GM18526 (cell line): ENCODE results near the gene GAB2.

ENCODE experiments used
- POLR2A ChIP-seq: IDR thresholded peaks from 3 replicates; pipeline ENCODE4 v1.6.1; 2011; ENCODE audit not compliant: insufficient read length; ENCODE audit errors: extremely low read depth

Gene GAB2

GRCh38 chr11:78189174-78189724 is 228.4 kb downstream of the GAB2 start:
- TF ChIP-seq POLR2A = no peak

DNA sequence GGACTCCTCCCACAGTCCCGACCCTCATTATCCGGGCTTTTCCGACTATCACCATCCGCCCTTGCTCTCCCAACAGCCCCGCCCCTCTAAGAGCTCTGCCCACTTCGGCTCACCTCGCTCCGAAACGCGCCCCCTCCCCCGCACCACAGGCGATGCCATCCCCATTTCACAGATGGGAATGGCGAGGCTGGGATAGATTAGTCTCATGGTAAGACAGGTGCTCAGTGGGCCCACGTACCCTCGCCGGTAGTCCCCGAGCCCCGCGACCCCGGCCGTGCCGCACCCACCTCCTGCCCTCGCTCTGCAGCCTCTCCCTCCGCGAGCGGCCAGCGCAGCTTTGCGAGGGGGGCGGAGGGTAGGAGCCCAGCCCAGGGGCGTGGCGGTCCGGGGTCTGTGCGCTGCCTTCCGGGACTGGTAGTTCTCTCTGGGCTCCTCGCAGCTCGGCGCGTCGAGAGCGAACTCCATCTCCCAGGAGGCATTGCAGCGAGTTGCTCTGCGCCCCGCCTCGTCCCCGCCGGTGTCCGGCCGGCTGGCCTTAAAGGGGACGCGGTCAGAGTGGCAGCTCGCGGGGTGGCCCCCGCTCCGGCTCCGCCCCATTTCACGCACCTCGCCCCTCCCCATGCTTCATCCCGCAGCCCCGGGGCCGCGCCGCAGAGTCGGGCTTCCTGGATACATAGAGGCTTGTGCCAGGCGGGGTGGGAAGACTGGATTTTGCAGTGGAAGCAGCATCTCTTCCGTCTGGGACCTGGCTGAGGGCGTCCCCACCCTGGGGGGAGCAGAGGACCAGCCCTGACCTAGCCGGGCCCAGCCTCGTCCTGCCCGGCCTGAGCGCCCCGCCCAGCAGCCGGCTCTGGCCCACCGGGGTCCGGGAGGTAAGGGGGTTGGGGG is 229.1 kb downstream of the GAB2 start, which contains the start of the genes KCTD21 and USP35:
KCTD21 (minus strand) TSS at position 341 of the 888 bp plus-strand sequence. CDS start 14,072 bp downstream, outside the sequence.
USP35 (plus strand) TSS at position 634 of the 888 bp plus-strand sequence. CDS start 7,327 bp downstream, outside the sequence.
- TF ChIP-seq POLR2A = peak; percentile 57

- no peak for TF ChIP-seq POLR2A
These were observed 230.0 kb downstream of the GAB2 start for GRCh38 chr11:78187366-78188285.

DNA sequence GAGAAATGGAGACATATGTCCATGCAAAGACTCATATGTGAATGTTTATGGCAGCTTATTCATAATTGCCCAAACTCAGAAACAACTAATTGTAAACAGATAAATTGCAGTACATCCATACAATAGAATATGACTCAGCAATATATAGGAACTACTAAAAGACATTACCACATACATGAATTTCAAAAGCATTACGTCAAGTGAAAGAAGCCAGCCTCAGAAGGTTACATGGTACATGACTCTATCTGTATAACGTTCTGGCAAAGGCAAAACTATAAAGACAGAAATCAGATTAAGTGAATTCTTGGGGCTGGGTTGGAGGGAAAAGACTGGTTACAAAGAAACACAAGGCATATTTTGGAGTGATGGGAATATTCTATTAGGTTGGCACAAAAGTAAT is 236.4 kb downstream of the GAB2 start:
- no peak for TF ChIP-seq POLR2A

DNA sequence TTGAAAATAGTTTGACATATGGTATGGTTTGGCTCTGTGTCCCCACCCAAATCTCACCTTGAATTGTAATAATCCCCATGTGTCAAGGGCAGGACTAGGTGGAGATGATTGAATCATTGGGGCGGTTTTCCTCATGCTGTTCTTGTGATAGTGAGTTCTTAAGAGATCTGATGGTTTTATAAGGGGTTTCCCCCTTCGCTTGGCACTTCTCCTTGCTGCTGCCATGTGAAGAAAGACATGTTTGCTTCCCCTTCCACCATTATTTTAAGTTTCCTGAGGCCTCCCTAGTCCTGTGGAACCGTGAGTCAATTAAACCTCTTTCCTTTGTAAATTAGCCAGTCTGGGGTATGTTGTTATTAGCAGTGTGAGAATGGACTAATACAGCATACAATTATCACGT is 236.9 kb downstream of the GAB2 start:
- TF ChIP-seq POLR2A = no peak

GRCh38 chr11:78179459-78180071 is 238.1 kb downstream of the GAB2 start:
- TF ChIP-seq POLR2A = no peak

GRCh38 chr11:78177216-78177615 is 240.4 kb downstream of the GAB2 start:
- TF ChIP-seq POLR2A = no peak

DNA sequence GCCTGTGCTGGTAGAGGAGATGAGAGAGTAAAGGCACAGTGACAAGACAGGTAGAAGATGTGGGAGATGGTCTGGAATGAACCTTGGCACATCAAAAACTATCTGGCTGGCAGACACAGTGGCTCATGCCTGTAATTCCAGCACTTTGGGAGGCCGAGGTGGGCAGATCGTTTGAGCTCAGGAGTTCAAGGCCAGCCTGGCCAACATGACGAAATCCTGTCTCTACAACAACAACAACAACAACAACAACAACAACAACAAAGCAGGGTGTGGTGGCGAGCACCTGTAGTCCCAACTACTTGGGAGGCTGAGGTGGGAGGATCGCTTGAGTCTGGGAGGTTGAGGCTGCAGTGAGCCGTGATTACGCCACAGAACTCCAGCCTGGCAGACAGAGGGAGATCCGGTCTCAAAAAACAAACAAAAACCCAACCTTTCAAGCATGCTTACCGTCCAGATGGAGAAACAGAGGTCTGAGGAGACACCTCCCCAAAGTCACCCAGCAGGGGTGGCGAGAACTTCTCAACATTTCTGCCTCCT is 240.9 kb downstream of the GAB2 start:
- TF ChIP-seq POLR2A = no peak

- no peak for TF ChIP-seq POLR2A
These were observed 245.7 kb downstream of the GAB2 start for GRCh38 chr11:78171951-78172350.

GRCh38 chr11:78170874-78171549 is 246.6 kb downstream of the GAB2 start:
- TF ChIP-seq POLR2A = no peak

- TF ChIP-seq POLR2A = no peak
These were observed 247.2 kb downstream of the GAB2 start for GRCh38 chr11:78170413-78170812.

DNA sequence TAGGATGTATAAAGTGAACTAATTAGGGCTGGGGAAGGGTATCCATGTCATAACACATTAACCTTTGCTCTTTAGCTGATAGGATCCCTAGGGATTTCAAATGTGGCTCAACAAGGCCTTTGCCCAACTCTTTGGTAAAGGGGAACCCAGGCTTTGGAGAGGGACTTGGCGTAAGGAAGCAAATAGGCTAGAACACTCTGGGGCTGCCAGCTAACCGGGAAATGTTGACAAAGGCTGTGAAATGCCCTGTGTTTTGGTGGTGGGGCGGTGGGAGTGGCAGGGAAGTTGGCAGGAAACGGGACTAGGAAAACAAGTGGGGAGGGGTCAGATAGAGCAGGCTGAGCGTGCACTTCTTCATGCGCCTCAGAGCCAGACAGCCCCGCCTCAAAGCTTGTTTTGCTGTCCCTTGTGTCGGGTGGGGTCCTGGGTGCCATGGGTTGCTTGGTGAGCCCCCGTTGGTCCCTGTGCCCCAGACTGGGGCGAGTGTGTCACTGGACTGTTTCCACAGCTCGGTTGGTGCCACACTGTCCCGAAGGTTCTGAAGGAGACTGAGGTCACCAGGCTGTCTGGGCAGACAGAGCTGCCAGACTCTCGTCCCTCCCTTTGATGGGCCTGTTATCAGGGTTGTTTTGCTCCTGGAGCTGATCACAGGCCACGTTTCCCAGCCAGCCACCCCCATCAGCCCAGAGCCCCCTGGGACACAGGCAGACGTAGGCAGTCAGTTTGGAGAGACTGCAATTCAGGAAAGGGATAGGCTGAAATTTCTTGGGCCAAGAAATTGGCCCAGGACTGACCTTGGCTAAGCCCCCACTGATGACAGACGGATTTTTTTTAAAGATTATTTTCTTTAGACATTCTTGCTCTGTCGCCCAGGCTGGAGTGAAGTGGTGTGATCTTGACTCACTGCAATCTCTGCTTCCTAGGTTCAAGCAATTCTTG is 248.8 kb downstream of the GAB2 start:
- TF ChIP-seq POLR2A = no peak

- no peak for TF ChIP-seq POLR2A
These were observed 250.7 kb downstream of the GAB2 start for GRCh38 chr11:78166855-78167469.
